Caco-2 (cell line): Measurements from ENCODE around the gene PRCC. TPM values are rescaled to one million over a fixed set of nuclear protein-coding genes. Genes with fewer than 3 reads are reported as not detected.

Experiments
- BruUV-seq: library from RNA; stranded (reverse); fragments of 400-500 nt; replicated peaks from 2 replicates; lab custom pipeline; 2021; lab: Mats Ljungman, UMichigan
- CTCF ChIA-PET: fragments of 300-600 bp; sonication (Branson Sonifier 250); formaldehyde crosslinking; loops from one replicate; lab custom pipeline; 2022; ENCODE audit warnings: antibody characterized with exemption; lab: Charles Lee
- POLR2A ChIA-PET: fragments of 300-600 bp; sonication (Branson Sonifier 250); formaldehyde crosslinking; loops from one replicate; lab custom pipeline; 2022; ENCODE audit warnings: antibody characterized with exemption; lab: Charles Lee
- DNase-seq, 2 experiments: peaks; one replicate each; pipeline versions ENCODE4 v3.0.0 to v3.0.0-alpha.2; 2020 to 2022
- H3K27me3 ChIP-seq: replicated peaks from 2 replicates; pipeline ENCODE4 v1.6.0; 2011; ENCODE audit warnings: low read length; ENCODE audit not compliant: control insufficient read depth, insufficient read depth
- H3K36me3 ChIP-seq: 2 replicates; pipeline ENCODE4 v1.5.1; 2011; ENCODE audit warnings: low read length; ENCODE audit not compliant: control insufficient read depth, insufficient read depth
- H3K4me1 ChIP-seq: fragments of 250-450 bp; sonication (Bioruptor Pico); 2 replicates; pipeline ENCODE4 v1.5.1; 2020; ENCODE audit warnings: mild to moderate bottlenecking
- H3K4me3 ChIP-seq: 2 replicates; pipeline ENCODE4 v1.5.1; 2011; ENCODE audit warnings: low read depth, mild to moderate bottlenecking, control low read depth, low read length
- H3K9me3 ChIP-seq: fragments of 250-450 bp; sonication (Bioruptor Pico); 2 replicates; pipeline ENCODE4 v1.5.1; 2020; ENCODE audit warnings: mild to moderate bottlenecking, moderate library complexity
- H3K27ac Mint-ChIP-seq: one replicate; pipeline ENCODE4 v1.8.0; 2022; ENCODE audit warnings: mixed read lengths; ENCODE audit not compliant: unreplicated experiment
- H3K27me3 Mint-ChIP-seq: one replicate; pipeline ENCODE4 v1.8.0; 2022; ENCODE audit warnings: mixed read lengths; ENCODE audit not compliant: insufficient read depth, unreplicated experiment
- H3K36me3 Mint-ChIP-seq: one replicate; pipeline ENCODE4 v1.8.0; 2022; ENCODE audit warnings: mild to moderate bottlenecking, mixed read lengths; ENCODE audit not compliant: insufficient read depth, unreplicated experiment
- H3K4me1 Mint-ChIP-seq: one replicate; pipeline ENCODE4 v1.8.0; 2022; ENCODE audit warnings: low read depth, mixed read lengths; ENCODE audit not compliant: unreplicated experiment
- H3K4me3 Mint-ChIP-seq: one replicate; pipeline ENCODE4 v1.8.0; 2022; ENCODE audit warnings: mild to moderate bottlenecking, moderate library complexity, mixed read lengths; ENCODE audit not compliant: unreplicated experiment
- H3K9me3 Mint-ChIP-seq: one replicate; pipeline ENCODE4 v1.8.0; 2022; ENCODE audit warnings: mixed read lengths; ENCODE audit not compliant: unreplicated experiment
- intact Hi-C: fragments of 100-400 bp; cut with micrococcal nuclease; formaldehyde crosslinking; loops from one replicate; pipeline ENCODE4 v1.10.0; 2022; ENCODE audit not compliant: unreplicated experiment
- total RNA-seq: library from RNA; stranded (reverse); gene quantifications from 2 replicates; pipeline ENCODE4 v1.2.3, GENCODE V29; 2022
- TF ChIP-seq, protein P1 (sequence below), 2 experiments: fragments of 200-600 bp in 1 of 2; IDR thresholded peaks; 1 replicate in 1 of 2; 2 replicates in 1 of 2; pipeline versions ENCODE4 v1.5.1 to v1.8.0; 2011 to 2022; ENCODE audit warnings: antibody characterized with exemption in 1 of 2, control low read depth in 1 of 2, inconsistent platforms in 1 of 2, low read depth in 1 of 2, low read length in 1 of 2, mild to moderate bottlenecking in 1 of 2, moderate library complexity in 1 of 2; ENCODE audit not compliant: insufficient read depth in 1 of 2, severe bottlenecking in 1 of 2, unreplicated experiment in 1 of 2

PRCC gene
- total RNA-seq, 1 experiment from 2014 or later, result 101 TPM

DNA sequence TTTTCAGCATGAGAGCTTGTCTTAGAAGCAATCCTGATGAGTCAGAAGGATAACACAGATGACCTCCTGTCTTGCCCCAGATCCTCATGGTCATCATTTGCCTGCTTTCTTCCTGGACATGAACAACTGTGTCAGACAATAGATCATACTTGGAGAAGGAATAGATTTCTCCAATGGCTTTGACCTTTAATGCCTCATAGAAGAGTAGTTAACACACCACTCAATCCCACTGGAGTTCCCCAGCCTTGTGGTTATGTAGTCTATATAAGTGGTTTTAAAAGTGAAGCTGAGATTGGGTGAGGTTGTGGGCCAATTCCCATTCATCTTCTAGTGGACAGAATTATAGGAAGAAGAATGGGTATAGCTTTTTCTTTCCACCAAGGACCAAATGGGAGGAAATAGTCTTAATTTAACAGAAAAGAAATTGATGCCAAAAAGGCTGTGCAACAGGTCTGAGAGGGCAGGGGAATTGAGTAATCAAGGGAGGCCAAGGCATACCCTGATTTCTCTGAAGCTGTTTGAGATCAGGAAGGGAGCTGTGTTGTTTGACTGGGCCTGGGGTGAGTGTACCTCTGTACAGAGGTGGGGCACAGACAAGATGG, 14.4 kb downstream of the PRCC start:
- H3K27ac Mint-ChIP-seq, result no peak overlapping the region

DNA sequence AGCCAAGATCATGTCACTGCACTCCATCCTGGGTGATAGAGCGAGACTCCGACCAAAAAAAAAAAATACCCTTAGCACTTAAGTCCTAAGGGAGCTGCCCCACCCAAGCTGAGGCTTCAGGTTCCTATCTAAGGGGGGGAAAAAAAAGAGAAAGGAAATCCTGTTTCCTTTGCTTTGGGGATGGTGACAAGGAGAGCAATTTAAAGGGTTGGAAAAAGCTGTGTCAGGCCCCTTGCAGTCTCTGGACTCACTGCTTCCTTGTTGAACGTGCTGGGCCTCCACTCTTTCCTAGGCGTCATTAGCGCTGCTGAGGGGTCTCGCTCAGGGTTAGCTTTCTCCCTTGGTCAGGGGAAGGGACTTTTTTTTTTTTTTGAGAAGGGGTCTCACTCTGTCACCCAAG, 18.1 kb downstream of the PRCC start:
- Histone ChIP-seq H3K36me3 (peaks cover 1% of the 10 kb centered on the region), H3K4me1 (no peaks in the 10 kb centered on the region), H3K9me3 (no peaks in the 10 kb centered on the region), H3K27me3 (no peaks in the 10 kb centered on the region), H3K4me3 (no peak overlapping the region)
- no peak overlapping the region for H3K4me3 Mint-ChIP-seq
- BruUV-seq, result no TSS peak
- H3K9me3 Mint-ChIP-seq, result no peaks in the 10 kb centered on the region
- intact Hi-C loops, result no loop called here
- DNase-seq, result no peak
- H3K36me3 Mint-ChIP-seq, result peaks cover 78% of the 10 kb centered on the region
- ChIA-PET POLR2A (interaction anchor here (0.7 kb wide), 1 partner anchor 70 kb away, joined by 4 read pairs; no protein-coding TSS in a partner anchor), CTCF (interaction anchor here (0.6 kb wide), 1 partner anchor 77 kb away, joined by 3 read pairs; no protein-coding TSS in a partner anchor)
- H3K27me3 Mint-ChIP-seq, result no peaks in the 10 kb centered on the region
- no peak overlapping the region for H3K27ac Mint-ChIP-seq
- H3K4me1 Mint-ChIP-seq, result peaks cover 7% of the 10 kb centered on the region
- TF ChIP-seq, protein P1, sequence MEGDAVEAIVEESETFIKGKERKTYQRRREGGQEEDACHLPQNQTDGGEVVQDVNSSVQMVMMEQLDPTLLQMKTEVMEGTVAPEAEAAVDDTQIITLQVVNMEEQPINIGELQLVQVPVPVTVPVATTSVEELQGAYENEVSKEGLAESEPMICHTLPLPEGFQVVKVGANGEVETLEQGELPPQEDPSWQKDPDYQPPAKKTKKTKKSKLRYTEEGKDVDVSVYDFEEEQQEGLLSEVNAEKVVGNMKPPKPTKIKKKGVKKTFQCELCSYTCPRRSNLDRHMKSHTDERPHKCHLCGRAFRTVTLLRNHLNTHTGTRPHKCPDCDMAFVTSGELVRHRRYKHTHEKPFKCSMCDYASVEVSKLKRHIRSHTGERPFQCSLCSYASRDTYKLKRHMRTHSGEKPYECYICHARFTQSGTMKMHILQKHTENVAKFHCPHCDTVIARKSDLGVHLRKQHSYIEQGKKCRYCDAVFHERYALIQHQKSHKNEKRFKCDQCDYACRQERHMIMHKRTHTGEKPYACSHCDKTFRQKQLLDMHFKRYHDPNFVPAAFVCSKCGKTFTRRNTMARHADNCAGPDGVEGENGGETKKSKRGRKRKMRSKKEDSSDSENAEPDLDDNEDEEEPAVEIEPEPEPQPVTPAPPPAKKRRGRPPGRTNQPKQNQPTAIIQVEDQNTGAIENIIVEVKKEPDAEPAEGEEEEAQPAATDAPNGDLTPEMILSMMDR (IDR thresholded peaks at IDR 0.05; ENCODE audit: insufficient read depth in 1 of 2, low read depth in 1 of 2, low read length in 1 of 2, severe bottlenecking in 1 of 2, unreplicated experiment in 1 of 2), result no peak

More for the DNA sequence above, 14.4 kb downstream of the PRCC start:
- no peaks in the 10 kb centered on the region for H3K9me3 Mint-ChIP-seq
- Histone ChIP-seq H3K4me1 (no peaks in the 10 kb centered on the region), H3K9me3 (no peaks in the 10 kb centered on the region), H3K4me3 (no peak overlapping the region), H3K27me3 (no peaks in the 10 kb centered on the region), H3K36me3 (peaks cover 1% of the 10 kb centered on the region)
- ChIA-PET POLR2A (no interaction called here), CTCF (interaction anchor here (0.9 kb wide), 1 partner anchor 32 kb away, joined by 3 read pairs; no protein-coding TSS in a partner anchor)
- intact Hi-C loops, result no loop called here
- TF ChIP-seq, protein P1 (IDR thresholded peaks at IDR 0.05; ENCODE audit: insufficient read depth in 1 of 2, low read depth in 1 of 2, low read length in 1 of 2, severe bottlenecking in 1 of 2, unreplicated experiment in 1 of 2), result no peak
- no TSS peak for BruUV-seq
- no peak for DNase-seq
- H3K4me1 Mint-ChIP-seq, result no peaks in the 10 kb centered on the region
- no peaks in the 10 kb centered on the region for H3K27me3 Mint-ChIP-seq
- H3K4me3 Mint-ChIP-seq, result no peak overlapping the region
- peaks cover 62% of the 10 kb centered on the region for H3K36me3 Mint-ChIP-seq

DNA sequence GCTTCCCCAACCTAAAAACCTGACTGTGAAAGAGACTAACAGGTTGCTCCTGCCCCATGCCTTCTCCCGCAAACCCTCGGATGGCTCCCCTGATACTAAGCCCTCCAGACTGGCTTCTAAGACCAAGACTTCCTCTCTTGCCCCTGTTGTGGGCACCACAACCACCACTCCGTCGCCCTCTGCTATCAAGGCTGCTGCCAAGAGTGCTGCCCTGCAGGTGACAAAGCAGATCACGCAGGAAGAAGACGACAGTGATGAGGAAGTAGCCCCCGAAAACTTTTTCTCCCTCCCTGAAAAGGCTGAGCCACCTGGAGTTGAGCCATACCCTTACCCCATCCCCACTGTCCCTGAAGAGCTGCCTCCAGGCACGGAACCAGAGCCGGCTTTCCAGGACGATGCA, 19.3 kb downstream of the PRCC start:
- Histone ChIP-seq H3K4me1 (no peaks in the 10 kb centered on the region), H3K27me3 (no peaks in the 10 kb centered on the region), H3K4me3 (no peak overlapping the region), H3K36me3 (peaks cover 1% of the 10 kb centered on the region; the same call in 1 of the 2 replicates), H3K9me3 (no peaks in the 10 kb centered on the region)
- POLR2A ChIA-PET, result no interaction called here
- Mint-ChIP-seq H3K4me1 (peaks cover 7% of the 10 kb centered on the region), H3K4me3 (no peak overlapping the region), H3K9me3 (no peaks in the 10 kb centered on the region), H3K27ac (peak overlapping the region; percentile 59), H3K27me3 (no peaks in the 10 kb centered on the region), H3K36me3 (peaks cover 74% of the 10 kb centered on the region)
- CTCF ChIA-PET, result no interaction called here
- BruUV-seq, result no TSS peak
- TF ChIP-seq, protein P1 (IDR thresholded peaks at IDR 0.05; ENCODE audit: insufficient read depth in 1 of 2, low read depth in 1 of 2, low read length in 1 of 2, severe bottlenecking in 1 of 2, unreplicated experiment in 1 of 2), result no peak
- intact Hi-C loops, result no loop called here
- no peak for DNase-seq
